Activated naive CD4-positive, alpha-beta T cell treated with anti-CD3 and anti-CD28 coated beads, Interleukin-2, amount 50 U/mL, for 16 hours (primary cell): Measurements from ENCODE around the gene SLAIN1.

Experiments used
- DNase-seq: peaks from one replicate; pipeline ENCODE4 v3.0.0-alpha.2; 2020

Gene SLAIN1

DNA sequence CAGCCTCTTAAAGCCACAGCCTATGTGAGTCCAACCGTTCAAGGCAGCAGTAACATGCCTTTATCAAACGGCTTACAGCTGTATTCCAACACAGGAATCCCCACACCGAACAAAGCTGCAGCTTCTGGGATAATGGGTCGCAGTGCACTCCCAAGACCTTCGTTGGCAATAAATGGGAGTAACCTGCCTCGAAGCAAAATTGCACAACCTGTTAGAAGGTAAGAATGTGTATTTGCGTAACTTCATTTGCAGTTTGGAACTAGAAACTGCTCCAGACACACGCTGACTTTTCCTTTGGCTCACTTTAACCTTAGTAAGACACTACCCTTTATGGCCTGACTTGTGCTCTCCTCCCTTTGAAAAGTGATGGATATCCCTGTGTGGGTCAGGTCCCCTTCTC, 63.4 kb downstream of the SLAIN1 start:
- DNase-seq: no peak

DNA sequence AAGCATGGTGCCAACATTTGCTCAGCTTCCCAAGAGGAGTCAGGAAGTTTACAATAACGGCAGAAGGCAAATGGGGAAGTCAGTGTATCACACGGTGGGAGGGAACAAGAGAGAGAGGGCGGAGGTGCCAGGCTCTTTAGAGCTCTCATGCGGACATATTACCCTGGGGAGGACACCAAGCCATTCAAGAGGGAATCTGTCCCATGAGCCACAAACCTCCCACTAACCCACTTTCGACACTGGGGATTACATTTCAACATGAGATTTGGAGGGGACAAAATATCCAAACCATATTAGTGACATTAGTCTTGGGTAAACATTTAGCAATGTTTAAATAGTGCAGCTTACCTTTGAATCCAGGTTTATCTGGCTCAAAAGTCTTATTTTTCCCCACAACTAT, 69.9 kb downstream of the SLAIN1 start:
- DNase-seq: no peak

DNA sequence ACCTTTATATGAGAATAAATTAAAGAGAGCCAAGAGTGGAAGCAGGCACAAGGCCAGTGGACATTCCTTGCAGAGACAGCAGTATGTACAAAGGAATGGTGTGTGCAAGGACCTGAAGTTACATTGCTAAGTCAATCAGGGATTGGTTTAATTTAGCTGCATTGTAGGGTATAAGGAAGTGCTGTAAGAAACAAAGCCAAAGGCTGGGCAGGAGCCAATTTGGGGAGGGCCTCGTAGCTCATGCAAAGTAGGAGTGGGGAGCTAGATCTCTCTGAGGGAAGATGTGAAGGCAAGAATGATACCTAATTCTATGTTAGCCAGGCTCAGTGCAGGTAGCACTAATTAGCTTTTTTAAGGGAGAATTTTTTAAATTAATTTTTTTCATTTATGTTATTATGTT, 76.7 kb downstream of the SLAIN1 start:
- DNase-seq: no peak

DNA sequence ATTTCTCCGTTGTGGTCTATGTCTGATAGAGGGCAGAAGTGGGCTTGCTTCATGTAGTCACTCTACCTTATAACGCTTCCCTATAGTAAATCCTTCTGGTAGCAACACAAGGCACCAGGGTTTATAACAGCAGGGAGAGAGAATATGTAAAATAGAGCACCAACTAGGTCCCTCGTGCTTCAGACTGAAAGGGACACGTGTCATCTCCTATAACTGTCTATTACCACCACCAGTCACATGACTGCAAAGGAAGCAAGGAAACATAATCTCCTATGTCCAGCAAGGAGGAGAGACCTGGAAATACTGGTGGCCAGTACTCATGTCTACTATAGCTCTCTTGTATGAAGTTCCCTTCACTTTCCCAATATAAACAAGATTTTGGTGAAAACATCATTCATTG, 79.2 kb downstream of the SLAIN1 start:
- DNase-seq: no peak

DNA sequence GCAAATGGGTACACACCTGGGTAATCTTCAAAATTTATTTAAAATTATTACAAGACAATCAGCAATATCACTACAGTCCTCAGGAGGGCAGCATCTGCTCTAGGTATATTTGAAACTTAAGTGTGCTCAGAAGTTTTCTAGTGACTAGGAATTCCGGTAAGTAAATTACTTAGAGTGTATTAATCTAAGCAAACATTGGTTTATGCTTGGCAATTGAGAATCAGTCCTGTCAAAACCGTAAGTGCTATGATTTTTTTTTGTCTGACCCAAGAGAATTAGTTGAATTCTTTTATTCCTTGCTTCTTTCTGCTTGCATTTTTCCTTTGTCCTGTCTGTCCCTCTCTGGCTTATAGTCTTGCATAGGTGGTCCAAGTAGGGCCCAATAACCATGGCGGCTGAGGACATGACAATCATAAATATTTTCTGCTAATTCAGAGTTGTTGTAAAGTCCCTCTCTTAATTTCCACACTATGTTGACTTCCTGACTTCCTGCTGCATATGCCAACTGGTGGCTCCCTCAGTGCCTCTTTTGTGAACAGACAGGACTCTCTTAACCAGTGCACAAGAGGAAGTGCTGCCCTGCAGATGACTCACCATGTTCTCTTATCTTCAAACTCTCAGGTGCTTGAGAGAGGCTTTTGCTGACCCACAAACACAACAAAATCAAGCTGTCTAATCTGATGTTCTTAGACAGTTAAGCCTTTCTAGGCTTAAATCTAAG, 82.2 kb downstream of the SLAIN1 start:
- no peak for DNase-seq

DNA sequence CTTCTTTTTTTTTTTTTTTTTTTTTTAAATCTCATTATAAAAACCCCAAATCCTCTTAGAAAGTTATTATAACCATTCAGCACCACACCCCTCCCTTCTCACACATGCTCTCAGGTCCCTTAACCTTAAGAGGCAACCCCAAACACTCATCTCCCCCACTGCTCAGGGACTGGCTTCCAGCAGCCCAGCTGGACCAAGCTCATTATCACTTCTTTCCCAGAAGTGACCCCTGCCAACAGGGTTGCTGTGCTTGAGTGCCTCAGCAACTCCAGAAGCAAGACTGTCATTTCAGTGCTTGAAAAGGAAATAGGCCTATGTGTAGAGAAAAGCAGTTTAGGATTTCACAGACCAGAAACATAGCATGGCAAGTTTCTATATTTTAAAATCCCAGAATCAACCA, 84.3 kb downstream of the SLAIN1 start:
- DNase-seq: no peak

DNA sequence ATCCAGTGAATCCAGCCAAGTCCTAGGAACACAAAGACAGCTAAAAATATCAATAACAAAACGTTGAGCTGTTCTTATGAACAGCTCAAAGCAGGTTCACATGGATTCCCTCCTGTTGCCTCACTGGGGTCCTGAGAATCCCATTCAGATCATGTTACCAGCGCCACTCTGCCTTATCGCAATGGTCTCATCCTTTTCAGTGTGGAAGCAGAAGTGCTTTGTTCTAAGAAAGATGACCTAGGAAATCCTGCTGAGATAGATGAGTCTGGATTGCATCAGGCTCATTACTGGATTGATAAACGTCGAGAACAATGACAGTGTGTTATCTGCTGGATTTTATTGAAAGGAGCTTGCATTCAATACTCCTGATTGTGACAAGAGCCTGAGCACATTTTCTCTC, 87.0 kb downstream of the SLAIN1 start:
- no peak for DNase-seq

DNA sequence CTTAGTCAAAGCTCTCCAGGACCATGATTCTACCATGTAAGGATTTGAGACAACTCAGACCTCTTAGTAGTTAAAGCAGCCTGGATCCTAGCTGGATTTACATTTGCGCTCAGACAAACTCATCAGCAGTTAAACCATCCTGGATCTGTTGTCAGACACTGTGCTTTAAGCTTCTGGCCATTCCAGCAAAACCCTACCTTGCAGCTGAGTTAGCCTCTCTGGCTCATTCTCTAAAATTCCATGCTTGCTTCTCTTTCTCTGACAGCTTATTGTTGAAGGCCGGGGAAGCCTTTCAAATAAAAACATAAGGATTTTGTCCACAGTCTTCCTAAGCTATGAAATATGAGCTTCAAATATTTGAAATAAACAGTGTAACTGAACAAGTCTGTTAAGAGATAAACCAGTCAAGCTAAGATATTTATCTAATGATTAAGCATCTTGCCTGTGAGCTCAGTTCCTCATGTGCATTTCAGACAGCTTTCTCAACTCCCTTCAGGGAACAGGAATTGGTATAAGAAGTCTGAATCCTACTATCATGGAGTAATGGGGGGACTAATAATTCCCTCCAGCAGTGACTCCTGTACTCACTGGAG, 89.3 kb downstream of the SLAIN1 start:
- no peak for DNase-seq

DNA sequence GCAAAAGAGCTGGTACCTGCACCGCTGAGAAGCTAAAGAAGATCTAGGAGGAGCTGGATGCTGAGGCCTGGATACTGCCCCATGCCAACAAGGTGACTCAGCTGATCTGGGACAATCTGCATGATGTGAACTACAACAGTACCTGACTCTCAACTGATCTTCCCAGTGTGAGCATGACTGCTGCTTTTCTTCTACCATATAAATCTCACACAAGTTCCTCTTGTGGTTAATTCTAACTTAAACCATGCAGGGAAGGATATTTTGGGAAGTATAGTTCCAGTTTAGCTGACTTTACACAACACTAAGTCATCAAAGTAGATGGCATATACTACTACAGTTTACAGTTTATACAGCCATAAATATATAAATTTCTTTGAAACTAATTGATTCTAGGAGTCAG, 91.9 kb downstream of the SLAIN1 start:
- DNase-seq: no peak

DNA sequence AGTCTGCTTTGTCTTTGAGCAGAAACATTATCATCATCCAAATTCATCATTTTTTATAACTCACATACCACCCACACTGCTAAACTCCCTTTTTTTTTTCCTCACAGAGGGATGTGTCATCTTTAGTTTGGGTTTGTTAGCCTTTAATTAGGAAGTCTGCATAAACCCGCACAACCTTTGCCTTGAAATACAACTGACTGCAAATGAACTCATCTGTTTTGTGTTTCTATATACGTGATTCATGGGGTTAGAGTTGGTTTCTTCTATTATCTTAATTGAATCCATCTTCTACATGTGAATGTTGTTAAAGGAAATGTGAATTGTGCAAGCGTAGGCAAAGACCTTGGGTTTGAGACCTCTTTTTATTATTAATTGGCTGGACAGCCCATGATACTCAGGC, 102.7 kb downstream of the SLAIN1 start:
- DNase-seq: no peak

DNA sequence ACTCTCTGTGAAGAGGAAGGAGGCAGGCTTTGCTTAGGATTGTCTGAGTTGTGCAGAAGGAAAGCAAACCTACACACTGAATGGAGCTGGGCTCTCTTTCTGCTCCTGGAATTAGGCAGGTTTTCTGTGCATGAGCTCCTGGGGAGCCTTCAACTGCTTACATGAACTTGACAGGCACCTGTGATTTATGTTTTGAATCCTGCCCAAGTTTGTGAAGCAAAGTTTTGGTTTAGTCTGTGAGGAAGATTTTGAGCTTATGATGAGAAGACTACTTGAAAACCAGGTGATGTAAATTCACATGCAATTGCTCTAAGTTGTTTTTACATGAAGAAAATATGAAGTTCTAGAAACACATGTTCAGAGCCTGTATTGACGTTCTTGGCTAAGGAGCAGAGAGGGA, 109.0 kb downstream of the SLAIN1 start:
- DNase-seq: no peak

DNA sequence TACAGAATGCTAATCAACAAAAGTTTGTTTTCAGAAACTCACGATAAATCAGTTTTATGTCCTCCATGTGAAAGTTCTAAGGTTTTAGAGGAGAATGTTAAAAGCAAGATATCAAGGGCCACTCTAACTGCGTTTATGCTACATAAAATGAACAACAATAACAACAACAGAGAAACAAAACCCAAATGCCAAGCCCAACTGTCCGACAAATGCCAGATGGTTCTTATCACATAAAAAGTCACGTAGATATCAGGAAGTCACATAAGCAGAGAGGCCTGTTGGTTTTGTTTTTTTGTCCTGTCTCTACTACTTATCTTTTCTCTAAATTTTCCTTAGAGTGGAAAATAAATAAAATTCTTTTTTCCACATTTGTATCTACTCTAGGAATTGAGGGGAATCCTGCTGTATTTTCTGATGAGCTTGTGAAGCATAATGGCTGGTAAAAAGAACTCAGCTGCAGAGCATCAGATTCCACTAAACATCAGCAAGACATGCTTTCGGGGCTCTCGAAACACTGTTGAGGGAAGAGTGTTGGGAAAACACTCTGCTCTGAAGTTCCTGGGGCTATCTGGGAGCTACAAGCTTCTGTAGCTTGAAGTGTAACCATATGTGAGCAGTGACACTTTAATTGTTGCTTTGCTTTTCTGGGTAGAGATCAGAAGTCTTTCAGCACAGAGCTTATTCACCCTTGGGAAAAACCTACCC, 110.1 kb downstream of the SLAIN1 start:
- no peak for DNase-seq

DNA sequence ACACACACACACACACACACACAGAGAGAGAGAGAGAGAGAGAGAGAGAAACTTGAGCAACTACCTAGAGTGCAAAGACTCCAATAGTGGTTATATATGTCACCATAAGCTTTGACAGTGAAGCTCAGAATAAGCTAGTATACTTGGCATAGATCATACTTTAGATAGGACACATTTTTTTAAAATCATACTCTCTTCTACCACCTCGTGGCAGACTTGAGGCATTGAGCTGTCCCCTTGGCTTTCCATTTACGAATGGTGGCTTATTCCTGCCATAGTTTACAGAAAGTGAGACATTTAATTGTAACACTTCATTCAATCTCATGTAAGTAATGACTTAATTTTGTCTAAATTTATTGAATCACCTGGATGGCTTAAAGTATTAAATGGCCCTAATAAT, 112.9 kb downstream of the SLAIN1 start:
- DNase-seq: no peak

DNA sequence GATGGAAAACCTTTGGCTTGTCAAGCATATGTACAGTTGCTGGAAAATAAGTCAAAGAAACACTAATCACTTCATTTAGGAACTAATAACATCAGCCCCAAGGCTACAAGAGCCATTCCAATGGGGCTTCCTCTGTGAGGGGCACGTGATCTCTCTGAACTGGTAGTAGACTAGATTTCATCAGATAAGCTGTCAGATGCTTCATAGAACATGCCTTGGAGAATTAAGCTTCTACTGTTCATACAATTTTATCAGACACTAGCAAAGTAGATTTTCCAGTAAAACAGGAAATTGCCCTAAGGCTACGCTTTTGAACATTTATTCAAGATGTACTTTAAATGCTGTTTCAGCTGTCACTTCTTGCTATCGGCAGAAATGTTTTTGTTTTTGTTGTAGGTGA, 113.4 kb downstream of the SLAIN1 start:
- DNase-seq: no peak

DNA sequence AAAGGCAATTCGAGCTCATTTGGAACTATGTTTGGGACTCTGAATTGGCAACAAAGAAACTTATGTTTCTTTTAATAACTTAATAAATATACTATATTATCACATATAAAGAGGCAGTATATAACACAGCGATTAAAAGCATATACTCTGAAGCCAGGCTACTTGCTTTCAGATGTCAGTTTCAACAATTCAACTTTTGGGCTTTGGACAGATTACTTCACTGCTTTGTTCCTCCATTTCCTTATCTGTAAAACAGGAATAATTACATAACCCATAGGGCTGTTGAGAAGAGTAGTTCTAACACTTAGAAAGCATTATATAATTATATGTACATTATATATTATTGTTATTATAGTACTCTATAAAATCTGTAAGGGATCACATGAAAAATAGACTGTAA, 113.9 kb downstream of the SLAIN1 start:
- no peak for DNase-seq

DNA sequence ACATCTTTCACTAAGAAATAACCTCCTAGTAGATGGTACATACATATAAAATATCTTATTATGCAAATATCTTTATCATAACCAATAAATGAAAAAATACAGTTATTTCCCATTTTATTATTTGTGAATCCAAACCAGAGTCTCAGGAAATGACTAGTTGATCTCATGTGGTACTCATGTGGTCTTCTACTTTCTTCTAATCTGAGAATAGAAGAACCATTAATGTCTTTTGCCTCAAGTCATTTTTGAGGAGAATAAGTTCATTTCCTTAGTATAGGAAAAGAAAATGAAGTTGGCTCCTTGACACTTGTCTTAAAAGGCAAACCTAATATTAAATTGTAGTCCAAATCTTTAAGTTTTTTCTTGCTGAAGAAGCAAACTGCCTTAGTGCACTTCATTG, 114.5 kb downstream of the SLAIN1 start:
- DNase-seq: no peak
